MCF 10A (cell line): Measurements from ENCODE around the gene CCDC40. TPM values are rescaled to one million over a fixed set of nuclear protein-coding genes. Genes with fewer than 3 reads are reported as not detected.
A peak's percentile ranks its signal among the peaks of the same experiment; 100 is the strongest.

ENCODE experiments used
- BruUV-seq: library from RNA; stranded (reverse); fragments of 400-500 nt; replicated peaks from 2 replicates; lab custom pipeline; 2021; lab: Mats Ljungman, UMichigan
- CTCF ChIA-PET: fragments of 300-600 bp; sonication (Branson Sonifier 250); formaldehyde crosslinking; extraction: SDS; loops from one replicate; lab custom pipeline; 2021; ENCODE audit warnings: antibody characterized with exemption, inconsistent platforms; lab: Yijun Ruan, JAX
- POLR2A ChIA-PET: fragments of 300-600, 350-650 bp; sonication (Branson Sonifier 250); formaldehyde crosslinking; extraction: SDS; loops from one replicate; lab custom pipeline; 2020; ENCODE audit warnings: antibody characterized with exemption, inconsistent platforms; lab: Yijun Ruan, JAX
- DNase-seq: peaks from one replicate; pipeline ENCODE4 v3.0.0-alpha.2; 2018; ENCODE audit not compliant: unreplicated experiment
- H3K27ac Mint-ChIP-seq: one replicate; pipeline ENCODE4 v1.8.0; 2022; ENCODE audit warnings: mild to moderate bottlenecking, low read depth, mixed read lengths; ENCODE audit not compliant: unreplicated experiment
- H3K27me3 Mint-ChIP-seq: one replicate; pipeline ENCODE4 v1.8.0; 2022; ENCODE audit warnings: mixed read lengths; ENCODE audit not compliant: insufficient read depth, unreplicated experiment
- H3K36me3 Mint-ChIP-seq: one replicate; pipeline ENCODE4 v1.8.0; 2022; ENCODE audit warnings: mild to moderate bottlenecking, moderate library complexity, mixed read lengths; ENCODE audit not compliant: insufficient read depth, unreplicated experiment
- H3K4me1 Mint-ChIP-seq: one replicate; pipeline ENCODE4 v1.8.0; 2022; ENCODE audit warnings: mixed read lengths; ENCODE audit not compliant: insufficient read depth, unreplicated experiment
- H3K4me3 Mint-ChIP-seq: one replicate; pipeline ENCODE4 v1.8.0; 2022; ENCODE audit warnings: mild to moderate bottlenecking, moderate library complexity, mixed read lengths; ENCODE audit not compliant: unreplicated experiment
- H3K9me3 Mint-ChIP-seq: one replicate; pipeline ENCODE4 v1.8.0; 2022; ENCODE audit warnings: mixed read lengths; ENCODE audit not compliant: unreplicated experiment
- CTCF ChIP-seq: fragments of 200-600 bp; IDR thresholded peaks from one replicate; pipeline ENCODE4 v1.8.0; 2022; ENCODE audit warnings: antibody characterized with exemption, mild to moderate bottlenecking; ENCODE audit not compliant: unreplicated experiment
- intact Hi-C: fragments of 100-400 bp; cut with micrococcal nuclease; formaldehyde crosslinking; loops from 2 replicates; pipeline ENCODE4 v1.14.1; 2022
- total RNA-seq: library from RNA; stranded (reverse); gene quantifications from 2 replicates; pipeline ENCODE4 v1.2.3, GENCODE V29; 2022

The CCDC40 gene
- total RNA-seq, 1 experiment from 2014 or later: 4.1 TPM

DNA sequence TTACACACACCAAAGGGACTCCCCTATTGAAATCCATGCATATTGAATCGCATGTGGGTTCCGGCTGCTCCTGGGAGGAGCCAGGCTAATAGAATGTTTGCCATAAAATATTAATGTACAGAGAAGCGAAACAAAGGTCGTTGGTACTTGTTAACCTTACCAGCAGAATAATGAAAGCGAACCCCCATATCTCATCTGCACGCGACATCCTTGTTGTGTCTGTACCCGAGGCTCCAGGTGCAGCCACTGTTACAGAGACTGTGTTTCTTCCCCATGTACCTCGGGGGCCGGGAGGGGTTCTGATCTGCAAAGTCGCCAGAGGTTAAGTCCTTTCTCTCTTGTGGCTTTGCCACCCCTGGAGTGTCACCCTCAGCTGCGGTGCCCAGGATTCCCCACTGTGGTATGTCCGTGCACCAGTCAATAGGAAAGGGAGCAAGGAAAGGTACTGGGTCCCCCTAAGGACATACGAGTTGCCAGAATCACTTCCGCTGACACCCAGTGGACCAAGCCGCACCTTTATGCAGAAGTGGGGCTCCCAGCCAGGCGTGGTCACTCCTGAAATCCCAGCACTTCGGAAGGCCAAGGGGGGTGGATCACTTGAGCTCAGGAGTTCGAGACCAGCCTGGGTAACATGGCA is 67.1 kb downstream of the CCDC40 start:
- intact Hi-C loops: loop anchor here (10.0 kb wide), 1 partner anchor 311 kb away; the partner anchor contains the start of gene ENDOV
- ChIA-PET CTCF (interaction anchor here (0.6 kb wide), 1 partner anchor 18 kb away, joined by 5 read pairs; no protein-coding TSS in a partner anchor), POLR2A (interaction anchor here (1.0 to 1.6 kb wide), 2 partner anchors 72 to 174 kb away, joined by 3 to 5 read pairs; no protein-coding TSS in a partner anchor)
- no peak for TF ChIP-seq CTCF
- Mint-ChIP-seq H3K27ac (no peak overlapping the region), H3K36me3 (no peaks in the 10 kb centered on the region), H3K4me1 (peaks cover 18% of the 10 kb centered on the region), H3K27me3 (no peaks in the 10 kb centered on the region), H3K9me3 (no peaks in the 10 kb centered on the region), H3K4me3 (peak overlapping the region; percentile 36)
- DNase-seq: no peak
- BruUV-seq: no TSS peak

DNA sequence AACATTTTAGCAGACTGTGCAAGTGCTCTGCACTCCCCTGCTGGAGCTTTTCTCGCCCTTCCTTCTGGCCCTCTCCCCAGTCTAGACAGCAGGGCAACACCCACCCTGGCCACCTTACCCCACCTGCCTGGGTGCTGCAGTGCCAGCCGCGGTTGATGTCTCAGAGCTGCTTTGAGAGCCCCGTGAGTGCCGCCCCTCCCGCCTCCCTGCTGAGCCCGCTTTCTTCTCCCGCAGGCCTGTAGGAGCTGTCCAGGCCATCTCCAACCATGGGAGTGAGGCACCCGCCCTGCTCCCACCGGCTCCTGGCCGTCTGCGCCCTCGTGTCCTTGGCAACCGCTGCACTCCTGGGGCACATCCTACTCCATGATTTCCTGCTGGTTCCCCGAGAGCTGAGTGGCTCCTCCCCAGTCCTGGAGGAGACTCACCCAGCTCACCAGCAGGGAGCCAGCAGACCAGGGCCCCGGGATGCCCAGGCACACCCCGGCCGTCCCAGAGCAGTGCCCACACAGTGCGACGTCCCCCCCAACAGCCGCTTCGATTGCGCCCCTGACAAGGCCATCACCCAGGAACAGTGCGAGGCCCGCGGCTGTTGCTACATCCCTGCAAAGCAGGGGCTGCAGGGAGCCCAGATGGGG is 68.0 kb downstream of the CCDC40 start:
- H3K4me1 Mint-ChIP-seq: peaks cover 23% of the 10 kb centered on the region
- no peak overlapping the region for H3K4me3 Mint-ChIP-seq
- DNase-seq: no peak
- CTCF ChIA-PET: interaction anchor here (0.6 to 0.7 kb wide), 2 partner anchors 19 to 1116 kb away, joined by 3 to 5 read pairs; no protein-coding TSS in a partner anchor
- POLR2A ChIA-PET: interaction anchor here (1.0 to 1.6 kb wide), 2 partner anchors 174 to 188 kb away, joined by 3 to 5 read pairs; no protein-coding TSS in a partner anchor
- no peaks in the 10 kb centered on the region for H3K27me3 Mint-ChIP-seq
- H3K27ac Mint-ChIP-seq: no peak overlapping the region
- BruUV-seq: no TSS peak
- no peak for TF ChIP-seq CTCF
- H3K9me3 Mint-ChIP-seq: no peaks in the 10 kb centered on the region
- no peaks in the 10 kb centered on the region for H3K36me3 Mint-ChIP-seq
- intact Hi-C loops: loop anchor here (10.0 kb wide), 1 partner anchor 310 kb away; the partner anchor contains the start of gene ENDOV

GRCh38 chr17:80104956-80105375 is 68.5 kb downstream of the CCDC40 start:
- Mint-ChIP-seq H3K4me3 (no peak overlapping the region), H3K4me1 (peaks cover 28% of the 10 kb centered on the region), H3K36me3 (no peaks in the 10 kb centered on the region), H3K27ac (no peak overlapping the region), H3K9me3 (no peaks in the 10 kb centered on the region), H3K27me3 (no peaks in the 10 kb centered on the region)
- no peak for DNase-seq
- ChIA-PET POLR2A (interaction anchor here (1.0 kb wide), 1 partner anchor 189 kb away, joined by 3 read pairs; no protein-coding TSS in a partner anchor), CTCF (interaction anchor here (0.7 kb wide), 1 partner anchor 1116 kb away, joined by 3 read pairs; no protein-coding TSS in a partner anchor)
- intact Hi-C loops: loop anchor here (10.0 kb wide), 1 partner anchor 310 kb away; the partner anchor contains the start of gene ENDOV
- no TSS peak for BruUV-seq
- no peak for TF ChIP-seq CTCF

DNA sequence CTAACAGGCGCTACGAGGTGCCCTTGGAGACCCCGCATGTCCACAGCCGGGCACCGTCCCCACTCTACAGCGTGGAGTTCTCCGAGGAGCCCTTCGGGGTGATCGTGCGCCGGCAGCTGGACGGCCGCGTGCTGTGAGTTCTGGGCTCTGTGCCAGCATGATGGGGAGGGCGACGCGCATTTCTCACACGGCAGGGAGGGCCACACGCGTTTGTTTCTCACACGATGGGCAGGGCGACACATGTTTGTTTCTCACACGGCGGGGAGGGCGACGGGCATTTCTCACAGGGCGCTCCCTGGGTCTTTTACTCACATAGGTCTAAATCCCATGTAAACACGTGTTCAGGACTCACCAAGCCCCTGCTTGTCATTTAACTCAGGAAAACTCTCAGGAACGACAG is 69.3 kb downstream of the CCDC40 start:
- BruUV-seq: no TSS peak
- no peak for DNase-seq
- POLR2A ChIA-PET: no interaction called here
- CTCF ChIA-PET: no interaction called here
- TF ChIP-seq CTCF: no peak
- Mint-ChIP-seq H3K4me3 (no peak overlapping the region), H3K4me1 (peaks cover 26% of the 10 kb centered on the region), H3K27ac (no peak overlapping the region), H3K9me3 (no peaks in the 10 kb centered on the region), H3K36me3 (no peaks in the 10 kb centered on the region), H3K27me3 (no peaks in the 10 kb centered on the region)
- intact Hi-C loops: loop anchor here (10.0 kb wide), 1 partner anchor 309 kb away; the partner anchor contains the start of gene ENDOV
